AG09309 (cell line): Measurements from ENCODE around the gene PBRM1.

Source experiments
- DNase-seq: peaks from one replicate; pipeline ENCODE4 v3.0.0-alpha.2; 2010; ENCODE audit warnings: low read depth
- H3K4me3 ChIP-seq: 2 replicates; pipeline ENCODE4 v1.5.1; 2011; ENCODE audit warnings: mild to moderate bottlenecking, low read depth, low read length, moderate library complexity; ENCODE audit not compliant: control insufficient read depth
- CTCF ChIP-seq: IDR thresholded peaks from 2 replicates; pipeline ENCODE4 v1.5.1; 2011; ENCODE audit warnings: mild to moderate bottlenecking, low read depth, low read length, inconsistent platforms; ENCODE audit not compliant: insufficient read depth, control insufficient read depth; ENCODE audit errors: missing control alignments

The PBRM1 gene

GRCh38 chr3:52517796-52518722, 167.7 kb downstream of the PBRM1 start:
- DNase-seq: no peak
- TF ChIP-seq CTCF: no peak
- no peak overlapping the region for H3K4me3 ChIP-seq

- H3K4me3 ChIP-seq: no peak overlapping the region
- DNase-seq: no peak
- TF ChIP-seq CTCF: no peak
Measured at GRCh38 chr3:52516509-52517195, 169.1 kb downstream of the PBRM1 start.

GRCh38 chr3:52515192-52515591, 170.5 kb downstream of the PBRM1 start:
- TF ChIP-seq CTCF: no peak
- DNase-seq: no peak
- H3K4me3 ChIP-seq: no peak overlapping the region

GRCh38 chr3:52514576-52514975, 171.1 kb downstream of the PBRM1 start:
- no peak for DNase-seq
- no peak overlapping the region for H3K4me3 ChIP-seq
- no peak for TF ChIP-seq CTCF

- DNase-seq: no peak
- no peak overlapping the region for H3K4me3 ChIP-seq
- no peak for TF ChIP-seq CTCF
Measured at GRCh38 chr3:52513281-52513680, 172.4 kb downstream of the PBRM1 start.

GRCh38 chr3:52512727-52513126, 173.0 kb downstream of the PBRM1 start:
- TF ChIP-seq CTCF: no peak
- no peak for DNase-seq
- H3K4me3 ChIP-seq: no peak overlapping the region
